ENCODE data around the gene LUC7L.
"Not testable (repeated sequence)": the region's sequence is repeated elsewhere in the genome, so short reads cannot be mapped to it uniquely, and the experiment has no call there.

LUC7L gene

GRCh38 chr16:228151-228851, 948 bp downstream of the LUC7L start:
- Histone ChIP-seq H3K36me3 (ENCODE audit: insufficient read depth, low read length) (peaks cover 18% of the 10 kb centered on the region), H3K4me1 (ENCODE audit: insufficient read depth, low read length) (no peaks in the 10 kb centered on the region), H3K9me3 (ENCODE audit: control insufficient read depth, insufficient read depth, low read length) (no peaks in the 10 kb centered on the region), H3K9ac (ENCODE audit: low read depth, low read length) (peak overlapping the region; percentile 88)

DNA sequence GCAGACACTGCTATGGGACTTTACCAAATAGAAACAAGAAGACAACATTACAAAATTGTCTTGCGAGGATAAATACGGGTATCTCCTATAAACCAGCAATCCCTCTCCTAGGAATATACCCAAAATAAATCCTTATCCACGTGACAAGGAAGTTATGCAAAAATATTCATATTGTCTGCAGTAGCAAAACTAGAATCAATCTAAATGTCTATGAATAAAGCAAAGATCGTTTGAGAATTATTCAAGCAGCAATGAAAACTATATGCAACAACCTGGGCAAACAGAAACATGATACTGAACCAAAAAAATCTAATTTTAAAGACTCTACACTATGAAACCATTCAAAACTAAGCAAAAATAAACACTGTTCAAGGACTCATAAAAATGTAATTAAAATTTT, 9.2 kb downstream of the LUC7L start:
- H3K36me3 ChIP-seq (ENCODE audit: insufficient read depth, low read length): peaks cover 9% of the 10 kb centered on the region
- H3K4me1 ChIP-seq (ENCODE audit: insufficient read depth, low read length): no peaks in the 10 kb centered on the region
- H3K9ac ChIP-seq (ENCODE audit: low read depth, low read length): no peak overlapping the region
- no peaks in the 10 kb centered on the region for H3K9me3 ChIP-seq (ENCODE audit: control insufficient read depth, insufficient read depth, low read length)

- no peaks in the 10 kb centered on the region for H3K4me1 ChIP-seq (ENCODE audit: insufficient read depth, low read length)
- no peaks in the 10 kb centered on the region for H3K9me3 ChIP-seq (ENCODE audit: control insufficient read depth, insufficient read depth, low read length)
- peaks cover 21% of the 10 kb centered on the region for H3K36me3 ChIP-seq (ENCODE audit: insufficient read depth, low read length)
- no peak overlapping the region for H3K9ac ChIP-seq (ENCODE audit: low read depth, low read length)
These were observed 16.2 kb downstream of the LUC7L start for GRCh38 chr16:212999-213398.

DNA sequence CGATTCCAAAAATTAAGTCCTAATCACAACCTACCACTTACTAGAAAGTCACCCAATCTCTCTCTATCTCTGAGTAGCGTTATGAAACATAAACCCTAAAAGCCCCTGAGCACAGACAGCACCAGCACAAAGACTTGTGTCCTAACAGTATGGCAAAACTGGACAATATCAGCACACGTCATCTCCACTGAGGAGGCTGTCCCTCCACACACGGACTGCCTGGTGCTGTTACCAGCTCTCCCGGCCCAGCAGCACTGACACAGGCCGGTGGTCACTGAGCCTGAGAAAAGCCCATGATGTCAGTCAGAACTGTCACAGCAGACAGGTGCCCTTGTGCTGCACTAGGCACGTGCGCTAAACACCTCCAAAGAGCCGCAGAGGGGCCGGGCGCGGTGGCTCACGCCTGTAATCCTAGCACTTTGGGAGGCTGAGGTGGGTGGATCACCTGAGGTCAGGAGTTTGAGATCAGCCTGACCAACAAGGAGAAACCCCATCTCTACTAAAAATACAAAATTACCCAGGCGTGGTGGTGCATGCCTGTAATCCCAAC, 17.5 kb downstream of the LUC7L start:
- H3K4me1 ChIP-seq (ENCODE audit: insufficient read depth, low read length); H3K9me3 ChIP-seq (ENCODE audit: control insufficient read depth, insufficient read depth, low read length); H3K9ac ChIP-seq (ENCODE audit: low read depth, low read length): not testable (repeated sequence)
- H3K36me3 ChIP-seq (ENCODE audit: insufficient read depth, low read length): peaks cover 22% of the 10 kb centered on the region

- H3K9ac ChIP-seq (ENCODE audit: low read depth, low read length); H3K4me1 ChIP-seq (ENCODE audit: insufficient read depth, low read length): not testable (repeated sequence)
- H3K36me3 ChIP-seq (ENCODE audit: insufficient read depth, low read length): peaks cover 40% of the 10 kb centered on the region
These were observed 19.9 kb downstream of the LUC7L start for GRCh38 chr16:209359-209758.

GRCh38 chr16:204046-204445, 25.2 kb downstream of the LUC7L start:
- H3K9ac ChIP-seq (ENCODE audit: low read depth, low read length); H3K9me3 ChIP-seq (ENCODE audit: control insufficient read depth, insufficient read depth, low read length); H3K4me1 ChIP-seq (ENCODE audit: insufficient read depth, low read length): not testable (repeated sequence)
- H3K36me3 ChIP-seq (ENCODE audit: insufficient read depth, low read length): peaks cover 42% of the 10 kb centered on the region

More at GRCh38 chr16:209359-209758, 19.9 kb downstream of the LUC7L start:
- H3K9me3 ChIP-seq (ENCODE audit: control insufficient read depth, insufficient read depth, low read length): not testable (repeated sequence)

DNA sequence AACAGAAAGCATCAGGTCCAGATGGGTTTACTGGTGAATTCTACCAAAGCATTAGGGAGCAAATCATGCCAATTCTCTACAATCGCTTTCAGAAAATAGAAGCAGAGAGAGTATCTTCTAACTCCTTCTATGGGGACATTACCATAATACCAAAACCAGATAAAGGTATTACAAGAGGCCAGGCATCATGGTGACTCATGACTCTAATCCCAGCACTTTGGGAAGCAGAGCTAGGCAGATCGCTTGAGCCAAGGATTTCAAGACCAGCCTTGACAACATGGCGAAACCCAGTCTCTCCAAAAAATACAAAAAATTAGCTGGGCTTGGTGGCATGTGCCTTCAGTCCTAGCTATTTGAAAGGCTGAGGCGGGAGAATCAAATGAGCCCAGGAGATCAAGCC, 26.0 kb downstream of the LUC7L start:
- no peaks in the 10 kb centered on the region for H3K9me3 ChIP-seq (ENCODE audit: control insufficient read depth, insufficient read depth, low read length)
- H3K9ac ChIP-seq (ENCODE audit: low read depth, low read length): no peak overlapping the region
- H3K4me1 ChIP-seq (ENCODE audit: insufficient read depth, low read length): no peaks in the 10 kb centered on the region
- H3K36me3 ChIP-seq (ENCODE audit: insufficient read depth, low read length): peaks cover 42% of the 10 kb centered on the region

DNA sequence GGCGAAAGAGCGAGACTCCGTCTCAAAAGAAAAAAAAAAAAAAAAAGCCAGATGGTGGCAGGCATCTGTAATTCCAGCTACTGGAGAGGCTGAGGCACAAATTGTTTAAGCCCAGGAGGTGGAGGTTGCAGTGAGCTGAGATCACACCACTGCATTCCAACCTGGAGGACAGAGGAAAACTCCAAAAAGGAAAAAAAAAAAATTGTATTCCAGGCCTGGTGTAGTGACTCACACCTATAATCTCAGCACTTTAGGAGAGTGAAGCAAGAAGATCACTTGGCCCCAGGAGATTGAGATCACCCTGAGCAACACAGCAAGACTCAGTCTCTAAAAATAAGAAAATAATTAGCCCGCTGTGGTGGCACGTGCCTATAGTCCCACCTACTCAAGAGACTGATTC, 28.9 kb downstream of the LUC7L start:
- H3K36me3 ChIP-seq (ENCODE audit: insufficient read depth, low read length): peaks cover 42% of the 10 kb centered on the region

DNA sequence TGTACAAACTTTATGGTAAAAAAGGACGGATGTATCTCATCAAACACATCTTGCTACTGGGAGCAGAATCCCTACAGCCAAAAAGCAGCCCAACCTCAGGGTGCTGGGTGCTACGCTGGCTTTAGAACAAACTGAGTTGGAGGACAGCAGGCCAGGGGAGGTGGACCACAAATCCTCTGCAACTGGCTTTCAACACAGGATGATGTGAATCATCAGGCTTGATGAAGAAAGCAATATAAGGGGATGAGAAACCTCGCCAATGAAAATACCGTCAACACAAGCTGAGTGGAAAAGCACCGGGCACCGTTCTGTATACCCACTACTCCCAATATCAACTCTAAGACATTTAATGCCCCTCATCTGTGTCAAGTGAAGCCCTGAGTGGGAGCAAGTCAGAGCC, 34.7 kb downstream of the LUC7L start:
- Histone ChIP-seq H3K4me1 (ENCODE audit: insufficient read depth, low read length) (no peaks in the 10 kb centered on the region), H3K36me3 (ENCODE audit: insufficient read depth, low read length) (peaks cover 45% of the 10 kb centered on the region), H3K9me3 (ENCODE audit: control insufficient read depth, insufficient read depth, low read length) (no peaks in the 10 kb centered on the region), H3K9ac (ENCODE audit: low read depth, low read length) (no peak overlapping the region)

More for the DNA sequence above, 28.9 kb downstream of the LUC7L start:
- Histone ChIP-seq H3K9me3 (ENCODE audit: control insufficient read depth, insufficient read depth, low read length) (no peaks in the 10 kb centered on the region), H3K4me1 (ENCODE audit: insufficient read depth, low read length) (no peaks in the 10 kb centered on the region), H3K9ac (ENCODE audit: low read depth, low read length) (no peak overlapping the region)

DNA sequence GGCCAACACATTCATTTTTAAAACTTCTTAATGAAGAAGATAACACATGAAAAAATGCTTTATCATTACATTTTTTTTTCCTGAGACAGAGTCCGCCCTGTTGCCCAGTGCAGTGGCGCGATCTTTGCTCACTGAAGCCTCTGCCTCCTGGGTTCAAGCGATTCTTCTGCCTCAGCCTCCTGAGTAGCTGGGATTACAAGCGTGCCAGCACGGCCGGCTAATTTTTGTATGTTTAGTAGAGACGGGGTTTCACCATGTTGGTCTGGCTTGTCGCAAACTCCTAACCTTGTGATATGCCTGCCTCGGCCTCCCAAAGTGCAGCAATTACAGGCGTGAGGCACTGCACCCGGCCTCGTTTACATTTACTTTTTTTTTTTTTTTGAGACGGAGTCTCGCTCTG, 35.8 kb downstream of the LUC7L start:
- Histone ChIP-seq H3K9ac (ENCODE audit: low read depth, low read length) (no peak overlapping the region), H3K36me3 (ENCODE audit: insufficient read depth, low read length) (peaks cover 43% of the 10 kb centered on the region), H3K4me1 (ENCODE audit: insufficient read depth, low read length) (no peaks in the 10 kb centered on the region), H3K9me3 (ENCODE audit: control insufficient read depth, insufficient read depth, low read length) (no peaks in the 10 kb centered on the region)

DNA sequence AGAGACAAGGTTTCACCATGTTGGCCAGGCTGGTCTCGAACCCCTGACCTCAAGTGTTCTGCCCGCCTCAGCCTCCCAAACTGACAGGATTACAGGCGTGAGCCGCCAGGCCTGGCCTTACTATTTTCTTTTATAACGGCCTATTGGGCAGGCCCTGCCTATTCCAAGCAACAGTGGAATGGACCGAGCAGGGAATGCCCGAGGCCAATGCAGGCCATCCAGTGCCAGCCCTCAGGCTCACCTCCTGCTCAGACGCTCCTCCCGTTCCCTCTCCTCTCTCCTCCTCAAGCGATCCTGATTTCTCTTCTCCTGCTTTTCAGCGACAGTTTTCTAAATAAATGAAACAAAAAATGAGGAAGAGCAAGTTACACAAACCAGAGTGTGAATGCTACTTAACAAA, 36.6 kb downstream of the LUC7L start:
- no peaks in the 10 kb centered on the region for H3K4me1 ChIP-seq (ENCODE audit: insufficient read depth, low read length)
- no peak overlapping the region for H3K9ac ChIP-seq (ENCODE audit: low read depth, low read length)
- no peaks in the 10 kb centered on the region for H3K9me3 ChIP-seq (ENCODE audit: control insufficient read depth, insufficient read depth, low read length)
- peaks cover 38% of the 10 kb centered on the region for H3K36me3 ChIP-seq (ENCODE audit: insufficient read depth, low read length)

GRCh38 chr16:191831-192230, 37.4 kb downstream of the LUC7L start:
- no peak overlapping the region for H3K9ac ChIP-seq (ENCODE audit: low read depth, low read length)
- no peaks in the 10 kb centered on the region for H3K9me3 ChIP-seq (ENCODE audit: control insufficient read depth, insufficient read depth, low read length)
- H3K36me3 ChIP-seq (ENCODE audit: insufficient read depth, low read length): peaks cover 33% of the 10 kb centered on the region
- H3K4me1 ChIP-seq (ENCODE audit: insufficient read depth, low read length): no peaks in the 10 kb centered on the region

DNA sequence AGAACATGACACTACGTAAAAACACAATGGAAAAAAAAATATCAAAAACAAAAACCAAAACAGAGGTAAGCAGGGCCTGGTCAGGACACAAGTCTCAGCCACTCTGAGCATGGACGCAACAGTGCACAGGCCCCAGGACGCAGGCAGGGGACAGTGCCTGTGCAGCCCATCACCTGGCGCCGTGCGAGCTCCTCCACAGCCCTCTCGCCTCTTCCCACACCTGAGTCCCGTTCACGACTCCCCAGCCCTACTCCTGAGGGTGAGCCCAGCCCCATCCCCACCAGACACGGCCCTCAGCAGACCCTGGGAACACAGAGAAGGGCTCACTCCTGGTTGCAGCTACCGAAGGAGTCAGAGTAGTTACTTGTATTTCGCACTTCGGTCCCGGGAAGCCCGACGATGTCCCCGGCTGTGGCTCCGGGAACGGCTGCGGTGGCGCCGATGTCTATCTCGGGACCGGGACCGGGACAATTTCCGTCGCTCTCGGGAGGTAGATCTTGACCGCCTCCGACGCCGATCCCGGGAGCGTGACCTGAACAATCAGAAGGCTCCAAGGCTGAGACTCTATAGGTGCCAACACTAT, 39.6 kb downstream of the LUC7L start:
- no peaks in the 10 kb centered on the region for H3K4me1 ChIP-seq (ENCODE audit: insufficient read depth, low read length)
- H3K9me3 ChIP-seq (ENCODE audit: control insufficient read depth, insufficient read depth, low read length): no peaks in the 10 kb centered on the region
- H3K36me3 ChIP-seq (ENCODE audit: insufficient read depth, low read length): peaks cover 21% of the 10 kb centered on the region
- H3K9ac ChIP-seq (ENCODE audit: low read depth, low read length): no peak overlapping the region

DNA sequence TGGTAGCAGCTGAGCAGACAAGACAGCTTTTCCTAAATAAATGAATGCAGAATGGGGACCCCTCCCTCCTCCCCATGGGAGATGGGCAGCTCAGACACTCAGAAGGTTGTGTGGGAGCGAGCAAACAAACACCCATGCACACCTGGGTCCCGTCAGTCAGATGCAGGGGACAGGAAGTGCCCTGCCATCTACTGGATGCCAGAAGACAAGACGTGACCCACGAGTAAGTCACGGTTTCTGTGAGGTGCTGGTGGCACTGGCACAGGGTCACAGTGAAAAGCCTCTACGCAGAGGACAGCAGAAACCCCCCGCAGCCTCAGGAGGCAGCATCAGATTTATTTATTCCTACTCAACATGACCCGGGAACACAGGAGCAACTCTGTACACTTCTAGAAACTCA, 40.6 kb downstream of the LUC7L start:
- no peak overlapping the region for H3K9ac ChIP-seq (ENCODE audit: low read depth, low read length)
- no peaks in the 10 kb centered on the region for H3K4me1 ChIP-seq (ENCODE audit: insufficient read depth, low read length)
- H3K9me3 ChIP-seq (ENCODE audit: control insufficient read depth, insufficient read depth, low read length): no peaks in the 10 kb centered on the region
- peaks cover 14% of the 10 kb centered on the region; the same call in 1 of the 2 replicates for H3K36me3 ChIP-seq (ENCODE audit: insufficient read depth, low read length)

- Histone ChIP-seq H3K9ac (ENCODE audit: low read depth, low read length) (no peak overlapping the region), H3K9me3 (ENCODE audit: control insufficient read depth, insufficient read depth, low read length) (no peaks in the 10 kb centered on the region), H3K36me3 (ENCODE audit: insufficient read depth, low read length) (peaks cover 10% of the 10 kb centered on the region; the same call in 1 of the 2 replicates), H3K4me1 (ENCODE audit: insufficient read depth, low read length) (no peaks in the 10 kb centered on the region)
These were observed 41.9 kb downstream of the LUC7L start for GRCh38 chr16:187330-187729.

Measured in ES-I3 (cell line).